ENCODE results near the gene ISM1.

DNA sequence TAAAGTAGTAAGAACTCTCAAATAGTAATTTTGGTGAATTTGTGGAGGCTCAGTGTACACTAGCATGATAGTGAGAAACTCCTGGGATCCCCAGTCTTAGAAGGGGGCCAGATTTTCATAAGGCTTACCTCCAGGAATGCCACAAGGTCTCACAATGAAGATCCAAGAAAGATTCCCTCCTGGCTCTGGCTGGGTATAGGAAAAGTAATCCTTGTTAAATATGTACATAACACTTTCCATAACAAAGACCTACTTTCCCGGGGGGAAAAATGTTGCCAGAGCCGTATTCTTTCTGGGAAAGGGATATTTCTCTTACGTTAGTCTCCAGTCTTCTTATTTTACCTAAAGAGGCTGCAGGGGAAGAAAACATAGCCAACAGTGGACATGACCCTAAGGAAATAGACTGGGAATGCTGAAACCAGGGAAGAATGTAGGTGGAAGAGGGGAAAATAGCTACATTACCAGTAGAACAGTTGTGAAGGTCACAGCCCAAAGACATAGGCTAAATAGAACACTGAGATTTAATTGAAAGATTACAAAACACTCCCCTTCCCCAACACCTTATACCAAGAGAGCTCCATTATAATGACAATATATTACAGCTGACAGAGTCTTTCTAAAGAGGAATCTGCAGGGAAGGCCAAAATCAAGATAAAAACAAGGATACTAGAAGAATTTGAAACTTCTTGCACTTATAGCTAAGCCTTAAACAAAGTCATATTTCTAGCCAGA is 34.9 kb upstream of the ISM1 start:
- TF ChIP-seq, protein P1, sequence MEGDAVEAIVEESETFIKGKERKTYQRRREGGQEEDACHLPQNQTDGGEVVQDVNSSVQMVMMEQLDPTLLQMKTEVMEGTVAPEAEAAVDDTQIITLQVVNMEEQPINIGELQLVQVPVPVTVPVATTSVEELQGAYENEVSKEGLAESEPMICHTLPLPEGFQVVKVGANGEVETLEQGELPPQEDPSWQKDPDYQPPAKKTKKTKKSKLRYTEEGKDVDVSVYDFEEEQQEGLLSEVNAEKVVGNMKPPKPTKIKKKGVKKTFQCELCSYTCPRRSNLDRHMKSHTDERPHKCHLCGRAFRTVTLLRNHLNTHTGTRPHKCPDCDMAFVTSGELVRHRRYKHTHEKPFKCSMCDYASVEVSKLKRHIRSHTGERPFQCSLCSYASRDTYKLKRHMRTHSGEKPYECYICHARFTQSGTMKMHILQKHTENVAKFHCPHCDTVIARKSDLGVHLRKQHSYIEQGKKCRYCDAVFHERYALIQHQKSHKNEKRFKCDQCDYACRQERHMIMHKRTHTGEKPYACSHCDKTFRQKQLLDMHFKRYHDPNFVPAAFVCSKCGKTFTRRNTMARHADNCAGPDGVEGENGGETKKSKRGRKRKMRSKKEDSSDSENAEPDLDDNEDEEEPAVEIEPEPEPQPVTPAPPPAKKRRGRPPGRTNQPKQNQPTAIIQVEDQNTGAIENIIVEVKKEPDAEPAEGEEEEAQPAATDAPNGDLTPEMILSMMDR (IDR thresholded peaks at IDR 0.05), result no peak
- TF ChIP-seq POLR2A (IDR thresholded peaks at IDR 0.05), result no peak
- no peak for TF ChIP-seq POLR2AphosphoS5 (IDR thresholded peaks at IDR 0.05)

All from prostate gland (tissue), 2 donors.